HUDEP-2 (cell line): ENCODE data around the gene DNAJA3.

ENCODE experiments used
- DNase-seq, 76 experiments: peaks; one replicate each; lab custom pipeline; 2025; ENCODE audit not compliant: unreplicated experiment in 76 of 76; lab: John Stamatoyannopoulos, UW

The DNAJA3 gene

DNA sequence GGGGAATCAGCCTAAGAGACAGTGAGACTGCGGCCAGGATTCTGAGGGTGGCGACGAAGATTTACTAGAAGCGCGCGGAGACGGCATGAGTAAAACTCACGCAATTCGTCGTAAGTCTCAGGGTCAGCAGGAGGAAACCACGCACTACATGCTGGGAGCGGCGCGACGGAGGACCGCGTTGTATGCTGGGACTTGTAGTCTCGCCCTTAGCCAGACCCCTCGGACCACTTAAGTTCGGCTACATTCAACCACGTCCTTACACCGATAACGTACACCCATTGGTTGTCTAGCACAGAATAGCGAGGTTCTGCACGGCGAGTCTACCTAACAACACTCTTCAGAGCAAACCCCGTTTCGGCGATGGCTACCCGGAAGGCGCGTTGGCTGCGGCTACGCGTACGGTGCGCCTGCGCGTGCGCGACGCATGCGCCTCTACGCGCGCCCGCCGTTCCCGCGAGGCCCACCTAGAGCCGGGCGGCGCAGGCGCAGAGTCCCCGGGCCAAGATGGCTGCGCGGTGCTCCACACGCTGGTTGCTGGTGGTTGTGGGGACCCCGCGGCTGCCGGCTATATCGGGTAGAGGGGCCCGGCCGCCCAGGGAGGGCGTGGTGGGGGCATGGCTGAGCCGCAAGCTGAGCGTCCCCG lies at the start of gene DNAJA3:
TSS of gene DNAJA3 (plus strand) at position 491 of the 643 bp plus-strand sequence. CDS start at position 505, 14 bp downstream.
- DNase-seq, result peak; percentile 19 to 96 (median 84)

DNA sequence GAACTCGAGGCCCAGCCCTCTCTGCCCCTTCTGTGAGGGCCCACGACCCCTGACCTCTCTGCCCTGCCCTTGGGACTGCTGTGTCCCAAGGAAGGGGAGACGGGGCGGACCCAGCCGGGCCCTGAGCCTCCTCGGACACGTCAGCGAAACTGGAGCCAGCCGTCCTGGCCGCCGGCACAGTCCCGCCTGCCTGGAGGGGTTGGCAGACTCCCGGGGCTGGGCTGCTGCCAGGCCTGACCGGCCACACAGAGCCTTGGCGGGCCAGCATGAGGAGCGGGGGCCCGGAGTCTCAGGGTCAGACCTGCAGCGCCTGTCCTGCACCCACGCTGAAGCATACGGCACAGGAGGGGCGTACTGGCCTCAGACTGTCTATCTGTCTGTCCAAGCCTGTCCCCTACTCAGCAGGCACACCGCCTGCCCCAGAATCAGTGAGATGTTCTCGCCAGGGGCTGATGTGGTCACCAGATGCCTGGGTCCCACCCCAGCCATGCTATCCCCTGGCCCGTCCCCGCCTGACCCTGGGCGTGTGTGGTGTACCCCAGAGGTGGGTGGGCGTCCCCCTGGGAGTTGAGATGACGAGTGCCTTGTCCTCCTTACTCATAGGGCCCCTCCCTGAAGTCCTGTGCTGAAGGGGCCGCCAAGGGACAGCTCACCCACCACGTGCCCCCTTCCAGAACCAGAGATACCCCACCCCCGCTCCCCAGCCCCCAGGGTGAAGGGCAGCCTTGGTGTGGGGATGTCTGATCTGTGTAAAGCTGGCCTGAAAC lies 49.4 kb upstream of the DNAJA3 start:
- DNase-seq, result no peak

DNA sequence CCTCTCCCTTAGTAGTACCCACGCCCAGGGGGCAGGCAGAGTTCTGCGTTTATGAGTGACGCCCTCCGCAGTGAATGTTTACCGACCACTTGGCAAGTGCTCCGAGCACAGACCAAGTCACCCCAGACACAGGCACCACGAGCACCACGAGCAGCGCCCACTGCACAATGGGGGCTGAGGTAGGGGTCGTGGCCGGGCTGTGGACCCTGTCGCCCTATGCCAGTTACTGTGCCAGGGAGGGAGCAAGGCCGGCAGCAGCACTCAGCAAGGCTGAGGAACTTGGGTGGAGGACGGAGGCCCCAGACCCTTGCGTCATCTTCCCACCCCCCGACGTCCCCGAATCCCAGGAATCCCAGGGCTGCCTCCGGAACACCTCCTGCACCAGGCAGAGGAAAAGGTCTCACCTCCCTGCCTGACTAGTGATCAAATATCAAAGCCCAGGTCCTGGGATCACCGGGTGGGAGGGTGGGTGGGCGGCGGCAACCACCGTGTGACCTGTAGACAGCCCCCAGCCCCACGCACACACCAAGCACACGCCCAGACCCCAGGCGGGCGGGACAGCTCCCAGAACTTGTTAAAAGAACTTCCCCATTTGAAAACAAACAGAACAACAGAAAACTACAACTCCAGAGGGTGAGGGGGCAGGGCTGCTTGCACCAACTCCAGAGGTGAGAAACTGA lies 48.6 kb upstream of the DNAJA3 start:
- no peak for DNase-seq

DNA sequence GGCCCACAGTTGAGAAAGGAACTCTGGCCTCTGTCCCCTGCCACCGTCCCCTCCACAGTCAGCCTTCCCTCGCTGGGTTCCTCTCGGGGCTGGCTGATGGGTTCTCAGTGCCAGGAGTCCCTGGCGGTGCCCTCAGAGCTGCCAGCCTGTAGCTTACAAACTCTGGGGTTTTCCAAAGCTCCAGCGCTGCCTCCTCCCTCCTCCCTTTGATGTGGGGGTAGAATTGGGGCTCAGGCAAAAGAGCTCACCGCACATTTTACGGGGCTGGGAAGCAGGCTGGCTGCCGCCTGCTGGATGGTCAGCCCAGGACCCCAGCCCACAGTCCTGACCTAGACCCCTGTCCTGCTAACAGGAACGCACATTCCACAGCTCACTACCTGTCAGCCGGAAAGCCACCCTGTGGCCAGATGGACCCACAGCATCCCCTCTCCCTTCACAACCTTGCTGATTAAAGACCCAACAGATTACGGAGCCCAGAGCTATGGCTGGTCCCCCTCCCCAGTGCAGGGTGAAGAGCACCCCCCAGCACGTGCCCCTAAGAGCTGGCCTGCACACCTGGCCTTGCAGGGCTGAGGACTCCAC lies 48.0 kb upstream of the DNAJA3 start:
- no peak for DNase-seq

DNA sequence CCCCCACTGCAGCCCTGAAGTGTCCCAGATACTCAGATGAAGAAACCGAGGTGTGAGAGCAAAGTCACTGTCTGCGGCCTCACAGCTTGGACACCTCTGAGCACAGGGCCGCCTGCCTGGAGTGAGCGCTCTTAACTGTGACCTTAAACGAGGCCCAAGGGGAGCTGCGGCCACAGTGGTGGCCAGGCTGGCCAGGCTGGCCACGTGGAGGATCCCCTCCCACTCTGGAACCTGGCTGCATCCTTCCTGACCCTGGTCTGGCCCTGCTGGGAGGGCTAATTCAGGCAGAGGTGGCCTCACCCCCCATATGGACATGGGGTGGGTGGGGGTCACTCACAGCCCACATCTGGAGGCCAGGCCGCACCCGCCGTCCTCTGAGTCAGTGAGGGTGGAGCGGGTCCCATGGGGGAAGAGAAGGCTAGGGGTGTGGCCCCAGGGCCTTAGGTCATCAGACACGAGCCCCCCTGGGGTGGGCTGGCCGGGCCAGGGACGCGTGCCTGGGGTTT lies 47.5 kb upstream of the DNAJA3 start:
- DNase-seq, result no peak

DNA sequence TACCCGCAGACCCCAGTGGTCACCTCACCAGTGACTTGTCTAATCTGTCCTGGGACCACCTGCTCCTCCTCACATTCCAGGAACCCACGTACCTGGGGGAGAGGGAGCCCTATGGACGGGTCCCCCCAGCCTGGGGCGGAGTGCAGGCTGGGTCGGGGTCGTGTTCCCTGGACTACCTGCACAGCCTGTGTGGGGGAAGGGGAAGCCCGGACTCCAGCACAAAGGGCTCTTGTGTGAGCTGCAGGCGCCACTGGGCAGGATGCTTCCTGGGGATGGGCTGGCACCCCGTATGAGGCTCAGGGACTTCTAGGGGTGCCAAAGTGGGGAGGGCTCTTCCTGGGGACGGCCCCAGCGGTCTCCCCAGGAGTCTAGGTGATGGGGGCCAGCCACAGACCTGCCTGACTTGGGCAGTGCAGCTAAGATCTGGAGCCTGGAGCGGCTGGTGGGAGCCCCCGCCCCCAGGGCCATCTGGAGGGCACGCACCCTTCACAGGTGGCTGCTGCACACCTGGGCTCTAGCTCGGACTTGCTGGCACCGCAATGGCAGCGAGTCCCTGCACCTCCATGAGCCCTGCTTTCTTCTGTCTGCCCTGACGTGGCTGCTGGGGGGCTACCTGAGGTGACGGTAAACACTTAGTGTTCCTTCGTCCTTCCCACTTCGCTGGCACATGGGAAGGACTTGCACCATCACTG lies 46.5 kb upstream of the DNAJA3 start:
- DNase-seq, result no peak

DNA sequence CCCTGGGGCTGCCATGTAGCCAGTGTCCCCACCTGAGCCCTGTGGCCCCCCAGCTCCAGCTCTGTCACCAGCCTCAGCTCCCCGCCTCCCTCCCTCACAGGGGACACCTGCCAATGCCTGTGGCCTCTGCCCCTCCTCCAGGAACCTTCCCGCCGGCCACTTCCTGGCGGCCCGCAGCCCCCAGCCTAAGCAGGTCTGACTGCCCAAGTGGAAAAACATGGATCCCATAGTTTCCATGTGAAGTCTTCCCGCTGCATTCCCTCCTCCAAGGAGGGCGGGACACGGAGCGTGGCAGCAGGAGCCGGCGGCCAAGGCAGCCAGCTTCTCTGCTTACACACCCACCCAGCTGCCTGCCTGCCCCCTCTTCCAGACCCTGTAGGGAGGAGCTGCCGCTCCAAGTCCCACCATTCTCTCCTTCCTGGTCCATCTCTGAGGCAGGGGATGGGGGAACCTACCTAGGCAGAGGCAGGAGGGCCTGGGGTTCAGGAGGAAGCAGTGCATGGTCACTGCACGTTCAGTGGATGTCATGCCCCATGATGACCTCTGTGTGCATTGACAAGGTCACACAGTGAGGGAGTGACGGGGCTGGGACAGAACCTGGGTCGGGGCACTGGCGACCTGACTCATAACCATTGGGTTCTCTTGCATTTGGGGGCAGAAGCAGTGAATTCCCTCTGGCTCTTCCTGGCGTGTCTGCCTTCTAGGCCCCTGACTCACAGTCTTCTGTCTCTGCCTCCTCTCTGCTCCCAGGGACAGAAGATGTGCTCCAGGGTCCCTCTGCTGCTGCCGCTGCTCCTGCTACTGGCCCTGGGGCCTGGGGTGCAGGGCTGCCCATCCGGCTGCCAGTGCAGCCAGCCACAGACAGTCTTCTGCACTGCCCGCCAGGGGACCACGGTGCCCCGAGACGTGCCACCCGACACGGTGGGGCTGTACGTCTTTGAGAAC lies 45.3 kb upstream of the DNAJA3 start:
- no peak for DNase-seq

DNA sequence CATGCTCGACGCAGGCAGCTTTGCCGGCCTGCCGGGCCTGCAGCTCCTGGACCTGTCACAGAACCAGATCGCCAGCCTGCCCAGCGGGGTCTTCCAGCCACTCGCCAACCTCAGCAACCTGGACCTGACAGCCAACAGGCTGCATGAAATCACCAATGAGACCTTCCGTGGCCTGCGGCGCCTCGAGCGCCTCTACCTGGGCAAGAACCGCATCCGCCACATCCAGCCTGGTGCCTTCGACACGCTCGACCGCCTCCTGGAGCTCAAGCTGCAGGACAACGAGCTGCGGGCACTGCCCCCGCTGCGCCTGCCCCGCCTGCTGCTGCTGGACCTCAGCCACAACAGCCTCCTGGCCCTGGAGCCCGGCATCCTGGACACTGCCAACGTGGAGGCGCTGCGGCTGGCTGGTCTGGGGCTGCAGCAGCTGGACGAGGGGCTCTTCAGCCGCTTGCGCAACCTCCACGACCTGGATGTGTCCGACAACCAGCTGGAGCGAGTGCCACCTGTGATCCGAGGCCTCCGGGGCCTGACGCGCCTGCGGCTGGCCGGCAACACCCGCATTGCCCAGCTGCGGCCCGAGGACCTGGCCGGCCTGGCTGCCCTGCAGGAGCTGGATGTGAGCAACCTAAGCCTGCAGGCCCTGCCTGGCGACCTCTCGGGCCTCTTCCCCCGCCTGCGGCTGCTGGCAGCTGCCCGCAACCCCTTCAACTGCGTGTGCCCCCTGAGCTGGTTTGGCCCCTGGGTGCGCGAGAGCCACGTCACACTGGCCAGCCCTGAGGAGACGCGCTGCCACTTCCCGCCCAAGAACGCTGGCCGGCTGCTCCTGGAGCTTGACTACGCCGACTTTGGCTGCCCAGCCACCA lies 44.4 kb upstream of the DNAJA3 start:
- DNase-seq, result no peak

DNA sequence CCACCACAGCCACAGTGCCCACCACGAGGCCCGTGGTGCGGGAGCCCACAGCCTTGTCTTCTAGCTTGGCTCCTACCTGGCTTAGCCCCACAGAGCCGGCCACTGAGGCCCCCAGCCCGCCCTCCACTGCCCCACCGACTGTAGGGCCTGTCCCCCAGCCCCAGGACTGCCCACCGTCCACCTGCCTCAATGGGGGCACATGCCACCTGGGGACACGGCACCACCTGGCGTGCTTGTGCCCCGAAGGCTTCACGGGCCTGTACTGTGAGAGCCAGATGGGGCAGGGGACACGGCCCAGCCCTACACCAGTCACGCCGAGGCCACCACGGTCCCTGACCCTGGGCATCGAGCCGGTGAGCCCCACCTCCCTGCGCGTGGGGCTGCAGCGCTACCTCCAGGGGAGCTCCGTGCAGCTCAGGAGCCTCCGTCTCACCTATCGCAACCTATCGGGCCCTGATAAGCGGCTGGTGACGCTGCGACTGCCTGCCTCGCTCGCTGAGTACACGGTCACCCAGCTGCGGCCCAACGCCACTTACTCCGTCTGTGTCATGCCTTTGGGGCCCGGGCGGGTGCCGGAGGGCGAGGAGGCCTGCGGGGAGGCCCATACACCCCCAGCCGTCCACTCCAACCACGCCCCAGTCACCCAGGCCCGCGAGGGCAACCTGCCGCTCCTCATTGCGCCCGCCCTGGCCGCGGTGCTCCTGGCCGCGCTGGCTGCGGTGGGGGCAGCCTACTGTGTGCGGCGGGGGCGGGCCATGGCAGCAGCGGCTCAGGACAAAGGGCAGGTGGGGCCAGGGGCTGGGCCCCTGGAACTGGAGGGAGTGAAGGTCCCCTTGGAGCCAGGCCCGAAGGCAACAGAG lies 43.5 kb upstream of the DNAJA3 start:
- no peak for DNase-seq

DNA sequence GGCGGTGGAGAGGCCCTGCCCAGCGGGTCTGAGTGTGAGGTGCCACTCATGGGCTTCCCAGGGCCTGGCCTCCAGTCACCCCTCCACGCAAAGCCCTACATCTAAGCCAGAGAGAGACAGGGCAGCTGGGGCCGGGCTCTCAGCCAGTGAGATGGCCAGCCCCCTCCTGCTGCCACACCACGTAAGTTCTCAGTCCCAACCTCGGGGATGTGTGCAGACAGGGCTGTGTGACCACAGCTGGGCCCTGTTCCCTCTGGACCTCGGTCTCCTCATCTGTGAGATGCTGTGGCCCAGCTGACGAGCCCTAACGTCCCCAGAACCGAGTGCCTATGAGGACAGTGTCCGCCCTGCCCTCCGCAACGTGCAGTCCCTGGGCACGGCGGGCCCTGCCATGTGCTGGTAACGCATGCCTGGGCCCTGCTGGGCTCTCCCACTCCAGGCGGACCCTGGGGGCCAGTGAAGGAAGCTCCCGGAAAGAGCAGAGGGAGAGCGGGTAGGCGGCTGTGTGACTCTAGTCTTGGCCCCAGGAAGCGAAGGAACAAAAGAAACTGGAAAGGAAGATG lies 42.8 kb upstream of the DNAJA3 start:
- no peak for DNase-seq

DNA sequence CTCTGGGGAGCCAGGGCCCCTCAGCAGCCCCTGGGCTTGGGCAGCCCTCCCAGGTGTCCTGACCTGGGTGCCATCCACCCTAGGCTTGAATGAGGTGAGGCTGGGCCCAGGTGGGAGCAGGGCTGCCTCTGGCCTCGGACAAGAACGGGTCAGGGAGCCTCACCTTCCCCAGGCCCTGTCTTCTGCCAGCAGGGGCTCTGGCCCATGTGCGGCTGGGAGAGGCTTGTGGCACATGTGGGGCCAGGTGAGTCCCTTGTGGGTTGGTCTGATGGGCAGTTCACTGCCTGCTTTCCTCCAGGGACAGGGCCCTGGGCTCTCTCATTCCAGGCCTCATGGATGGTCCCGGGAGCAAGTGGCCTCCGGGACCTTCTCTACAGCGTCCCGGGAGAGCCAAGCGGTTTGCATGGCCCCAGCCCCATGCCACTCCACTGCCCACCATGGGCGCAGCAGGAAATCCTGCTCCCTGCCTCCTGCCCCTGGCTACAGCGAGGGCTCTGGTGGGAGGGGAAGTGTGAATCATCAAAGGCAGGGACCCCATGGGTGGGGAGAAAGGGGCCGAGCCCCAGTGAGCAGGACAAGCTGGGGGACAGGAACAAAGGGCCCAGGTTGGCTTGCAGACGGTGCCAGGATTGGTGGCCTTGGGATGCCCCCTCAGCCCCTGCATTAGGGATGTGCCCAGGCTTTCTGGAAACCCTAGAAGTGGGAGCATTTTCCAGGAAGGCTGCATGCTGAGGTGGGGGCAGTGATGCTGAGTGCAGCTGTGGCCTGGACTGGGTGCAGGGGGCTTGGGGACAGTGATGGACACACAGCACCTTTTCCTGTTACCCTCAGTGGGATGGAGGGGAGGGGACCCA lies 41.9 kb upstream of the DNAJA3 start:
- no peak for DNase-seq

DNA sequence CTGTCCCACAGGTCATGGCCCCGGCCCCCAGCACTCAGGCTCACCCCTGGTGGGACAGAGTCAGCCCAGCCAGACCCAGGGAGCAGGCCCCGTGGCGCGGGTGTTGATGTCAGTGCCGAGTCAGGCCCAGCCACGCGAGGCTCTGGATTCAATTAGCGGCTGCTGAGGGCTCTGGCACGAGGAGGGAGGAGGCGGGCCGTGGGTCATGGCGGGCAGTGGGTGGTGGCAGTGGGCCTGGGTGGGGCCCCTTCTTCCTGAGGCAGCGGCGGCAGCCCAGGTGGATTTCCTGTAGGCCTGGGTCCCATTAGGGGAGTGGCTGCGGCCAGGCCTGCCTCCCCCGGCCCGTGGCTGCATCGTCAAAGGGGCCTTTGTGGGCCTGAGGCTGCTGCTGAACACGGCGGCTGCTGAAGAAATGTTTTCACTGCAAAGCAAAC lies 41.1 kb upstream of the DNAJA3 start:
- DNase-seq, result no peak

DNA sequence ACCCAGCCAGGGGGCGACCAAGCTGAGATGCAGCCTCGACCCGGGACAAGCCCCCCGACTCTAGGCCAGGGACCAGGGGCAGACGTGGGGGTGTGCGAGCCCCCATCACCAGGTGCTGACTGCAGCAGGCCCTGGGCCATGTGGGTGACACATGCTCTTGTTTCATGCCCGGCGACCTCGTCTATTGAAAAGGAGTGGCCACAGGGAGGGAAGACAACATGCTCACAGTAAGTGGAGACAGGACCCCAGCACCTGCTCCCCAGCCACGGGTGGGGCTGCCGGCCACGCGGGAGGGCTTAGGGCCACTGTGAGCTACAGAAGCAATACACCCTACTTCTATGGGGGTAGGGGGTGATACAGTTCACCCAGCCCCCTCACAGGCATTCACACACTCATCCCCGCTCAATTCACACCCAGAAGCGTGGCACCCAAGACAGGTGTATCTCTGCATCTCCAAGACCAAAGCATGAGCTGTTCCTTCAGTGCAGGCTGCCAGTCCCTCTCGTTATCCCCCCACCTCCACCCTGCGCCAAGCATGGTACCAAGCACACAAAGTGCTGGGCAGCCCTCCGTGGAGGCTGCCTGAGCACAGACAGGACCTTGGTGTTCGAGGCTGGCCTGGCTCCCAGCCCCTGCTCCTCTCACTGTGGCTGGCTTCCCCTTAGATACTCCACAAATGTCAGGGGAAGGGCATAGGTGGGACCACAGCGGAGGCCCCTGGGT lies 40.4 kb upstream of the DNAJA3 start:
- no peak for DNase-seq

DNA sequence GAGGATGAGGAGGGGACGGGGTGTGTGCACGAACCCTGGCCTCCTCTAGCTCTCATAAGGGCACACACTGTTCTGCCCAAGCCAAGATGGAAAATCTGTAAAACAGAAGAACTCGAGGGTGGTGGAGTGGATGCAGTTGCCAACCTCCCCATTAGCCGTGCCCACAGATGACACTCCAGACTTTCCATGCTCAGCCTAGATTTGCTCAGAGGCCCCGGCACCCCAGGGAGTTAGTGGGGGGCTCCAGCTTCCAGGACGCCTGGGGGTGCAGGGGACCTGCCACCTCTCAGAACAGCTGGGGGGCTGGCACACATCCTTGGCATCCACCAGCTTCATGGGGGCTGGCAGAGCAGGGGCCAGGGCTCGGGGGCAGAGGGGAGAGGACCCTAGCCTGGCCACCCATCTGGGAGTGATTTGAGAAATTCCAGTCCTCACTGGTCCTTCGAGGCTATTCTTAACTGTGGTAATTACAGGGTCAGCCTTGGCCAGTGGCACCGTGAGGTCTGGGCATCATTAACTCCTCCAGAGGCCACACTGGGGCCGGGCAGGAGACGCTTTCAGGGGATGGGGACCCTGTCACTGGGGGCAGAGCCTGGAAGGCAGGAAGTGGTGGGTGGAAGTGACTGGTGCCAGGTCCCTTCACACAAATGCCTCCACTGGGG lies 39.7 kb upstream of the DNAJA3 start:
- DNase-seq, result no peak

DNA sequence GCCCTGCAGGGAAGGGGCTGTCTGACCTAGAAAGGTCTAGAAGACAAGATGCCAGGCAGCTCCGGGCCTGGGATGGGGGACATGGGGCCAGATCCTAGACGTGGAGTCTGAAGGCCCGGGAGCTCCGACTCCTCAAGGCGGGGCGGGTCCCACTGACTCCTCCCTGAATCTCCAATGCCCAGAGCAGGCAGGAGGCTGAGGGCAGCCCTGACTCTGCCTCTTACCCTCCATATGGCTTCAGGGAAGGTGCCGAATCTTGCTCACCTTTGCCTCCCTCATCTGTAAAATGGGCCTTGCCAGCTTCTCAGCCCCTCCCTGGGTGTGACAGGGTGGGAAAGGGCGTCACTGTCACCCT lies 39.2 kb upstream of the DNAJA3 start:
- DNase-seq, result no peak
